Trophoblast cell (in vitro differentiated cells and primary cell): ENCODE results near the gene CYTH3.
"Not testable (repeated sequence)": the region's sequence is repeated elsewhere in the genome, so short reads cannot be mapped to it uniquely, and the experiment has no call there.

Source experiments
- DNase-seq, 2 donors: peaks; one replicate each; pipeline ENCODE4 v3.0.0-alpha.2; 2016
- H2AFZ ChIP-seq: 2 replicates; pipeline ENCODE4 v1.6.1; 2013; ENCODE audit warnings: low read length, moderate library complexity, mild to moderate bottlenecking; ENCODE audit not compliant: insufficient read depth, poor library complexity
- H2AK5ac ChIP-seq: 2 replicates; pipeline ENCODE4 v1.6.1; 2013; ENCODE audit warnings: mild to moderate bottlenecking, low read length
- H2BK120ac ChIP-seq: 2 replicates; pipeline ENCODE4 v1.6.1; 2013; ENCODE audit warnings: low read length, mild to moderate bottlenecking, moderate library complexity; ENCODE audit not compliant: insufficient read depth, poor library complexity
- H2BK12ac ChIP-seq: 2 replicates; pipeline ENCODE4 v1.6.1; 2013; ENCODE audit warnings: mild to moderate bottlenecking, low read length, moderate library complexity
- H2BK5ac ChIP-seq: 2 replicates; pipeline ENCODE4 v1.6.1; 2013; ENCODE audit warnings: low read length, low read depth, moderate library complexity, mild to moderate bottlenecking; ENCODE audit not compliant: poor library complexity
- H3K14ac ChIP-seq: 2 replicates; pipeline ENCODE4 v1.6.1; 2013; ENCODE audit warnings: mild to moderate bottlenecking, low read length
- H3K18ac ChIP-seq: 2 replicates; pipeline ENCODE4 v1.6.1; 2013; ENCODE audit warnings: mild to moderate bottlenecking, low read length
- H3K23ac ChIP-seq: 2 replicates; pipeline ENCODE4 v1.6.1; 2013; ENCODE audit warnings: low read length
- H3K27ac ChIP-seq: 2 replicates; pipeline ENCODE4 v1.5.1; 2013; ENCODE audit warnings: low read depth, mild to moderate bottlenecking, inconsistent platforms, low read length, moderate library complexity
- H3K27me3 ChIP-seq: 2 replicates; pipeline ENCODE4 v1.6.1; 2013; ENCODE audit warnings: inconsistent platforms, mild to moderate bottlenecking, low read length, moderate library complexity; ENCODE audit not compliant: insufficient read depth
- H3K36me3 ChIP-seq, 2 experiments: 1 replicate in 1 of 2; 2 replicates in 1 of 2; pipeline ENCODE4 v1.6.1; 2013; ENCODE audit warnings: low read length in 2 of 2, mild to moderate bottlenecking in 2 of 2, moderate library complexity in 1 of 2; ENCODE audit not compliant: insufficient read depth in 2 of 2, control insufficient read depth in 1 of 2
- H3K4ac ChIP-seq: 2 replicates; pipeline ENCODE4 v1.6.1; 2013; ENCODE audit warnings: low read depth, mild to moderate bottlenecking, low read length, moderate library complexity
- H3K4me1 ChIP-seq, 2 experiments: 1 replicate in 1 of 2; 2 replicates in 1 of 2; pipeline ENCODE4 v1.6.1; 2013; ENCODE audit warnings: low read length in 2 of 2, mild to moderate bottlenecking in 2 of 2, moderate library complexity in 1 of 2; ENCODE audit not compliant: insufficient read depth in 2 of 2, control insufficient read depth in 1 of 2
- H3K4me2 ChIP-seq: 2 replicates; pipeline ENCODE4 v1.6.1; 2013; ENCODE audit warnings: inconsistent platforms, mild to moderate bottlenecking, low read length, moderate library complexity
- H3K4me3 ChIP-seq: 2 replicates; pipeline ENCODE4 v1.5.1; 2013; ENCODE audit warnings: mild to moderate bottlenecking, low read depth, low read length, inconsistent platforms
- H3K79me1 ChIP-seq: one replicate; pipeline ENCODE4 v1.6.1; 2013; ENCODE audit warnings: low read length
- H3K79me2 ChIP-seq: 2 replicates; pipeline ENCODE4 v1.6.1; 2013; ENCODE audit warnings: low read length, mild to moderate bottlenecking; ENCODE audit not compliant: control insufficient read depth, insufficient read depth, poor library complexity
- H3K9ac ChIP-seq: 2 replicates; pipeline ENCODE4 v1.6.1; 2013; ENCODE audit warnings: mild to moderate bottlenecking, low read length
- H3K9me3 ChIP-seq: 2 replicates; pipeline ENCODE4 v1.6.1; 2013; ENCODE audit warnings: low read depth, mild to moderate bottlenecking, control low read depth, inconsistent platforms, low read length; ENCODE audit not compliant: insufficient read depth
- H4K12ac ChIP-seq: 2 replicates; pipeline ENCODE4 v1.6.1; 2013; ENCODE audit warnings: low read depth, mild to moderate bottlenecking, low read length, moderate library complexity
- H4K8ac ChIP-seq: 2 replicates; pipeline ENCODE4 v1.6.1; 2013; ENCODE audit warnings: low read depth, mild to moderate bottlenecking, low read length, moderate library complexity
- H4K91ac ChIP-seq: one replicate; pipeline ENCODE4 v1.6.1; 2013; ENCODE audit warnings: low read depth, mild to moderate bottlenecking, low read length, moderate library complexity
- WGBS: extraction: QIAGEN DNeasy Blood & Tissue Kit; methylation state at CpG from one replicate; pipeline ENCODE4 v1.1.7; 2013; ENCODE audit warnings: missing lambda C conversion rate; ENCODE audit not compliant: insufficient read length, insufficient coverage; ENCODE audit errors: extremely low coverage; 5-methylcytosine and 5-hydroxymethylcytosine counted together

CYTH3 gene

GRCh38 chr7:6232534-6232933 is 39.9 kb downstream of the CYTH3 start:
- peaks cover 2% of the 10 kb centered on the region for H3K9me3 ChIP-seq
- H3K4ac ChIP-seq: peak overlapping the region; percentile 21
- H3K27ac ChIP-seq: no peak overlapping the region
- no peak overlapping the region for H2BK5ac ChIP-seq
- H3K79me1 ChIP-seq: no peaks in the 10 kb centered on the region
- H4K91ac ChIP-seq: no peak overlapping the region
- DNase-seq: no peak
- H3K79me2 ChIP-seq: no peaks in the 10 kb centered on the region
- H3K18ac ChIP-seq: no peak overlapping the region
- no peak overlapping the region for H4K12ac ChIP-seq
- no peak overlapping the region for H3K9ac ChIP-seq
- H3K36me3 ChIP-seq: no peaks in the 10 kb centered on the region
- H3K4me2 ChIP-seq: no peak overlapping the region
- H3K27me3 ChIP-seq: no peaks in the 10 kb centered on the region
- H3K4me1 ChIP-seq: peaks cover 4 to 5% of the 10 kb centered on the region in 2 experiments
- H2BK12ac ChIP-seq: no peak overlapping the region
- no peak overlapping the region for H4K8ac ChIP-seq
- H2AFZ ChIP-seq: no peak overlapping the region
- no peak overlapping the region for H2AK5ac ChIP-seq
- no peak overlapping the region for H3K14ac ChIP-seq
- no CpG with 5 or more reads among the region's 8 CpGs for WGBS
- no peak overlapping the region for H2BK120ac ChIP-seq
- no peak overlapping the region for H3K23ac ChIP-seq
- no peak overlapping the region for H3K4me3 ChIP-seq

- no peaks in the 10 kb centered on the region for H3K79me2 ChIP-seq
- no peak overlapping the region for H2BK5ac ChIP-seq
- no peak overlapping the region for H2BK12ac ChIP-seq
- no peak overlapping the region for H3K4me3 ChIP-seq
- H2BK120ac ChIP-seq: no peak overlapping the region
- no peak overlapping the region for H2AK5ac ChIP-seq
- H3K4me1 ChIP-seq: peaks cover 4 to 5% of the 10 kb centered on the region in 2 experiments
- no peak overlapping the region for H3K4me2 ChIP-seq
- H4K12ac ChIP-seq: no peak overlapping the region
- H3K18ac ChIP-seq: no peak overlapping the region
- H3K23ac ChIP-seq: no peak overlapping the region
- no peaks in the 10 kb centered on the region for H3K79me1 ChIP-seq
- no peak overlapping the region for H2AFZ ChIP-seq
- no peak for DNase-seq
- H3K4ac ChIP-seq: no peak overlapping the region
- no peak overlapping the region for H3K9ac ChIP-seq
- WGBS: no CpG with 5 or more reads among the region's 3 CpGs
- no peaks in the 10 kb centered on the region for H3K27me3 ChIP-seq
- H4K8ac ChIP-seq: no peak overlapping the region
- H3K27ac ChIP-seq: no peak overlapping the region
- H3K36me3 ChIP-seq: no peaks in the 10 kb centered on the region
- H3K14ac ChIP-seq: no peak overlapping the region
- H3K9me3 ChIP-seq: peaks cover 2% of the 10 kb centered on the region
- H4K91ac ChIP-seq: no peak overlapping the region
Observed at GRCh38 chr7:6232116-6232515, 40.3 kb downstream of the CYTH3 start.

GRCh38 chr7:6231184-6231583 is 41.2 kb downstream of the CYTH3 start:
- Histone ChIP-seq H3K79me1 (no peaks in the 10 kb centered on the region), H3K18ac (no peak overlapping the region), H2BK12ac (no peak overlapping the region), H3K9ac (no peak overlapping the region), H3K36me3 (no peaks in the 10 kb centered on the region), H2AFZ (no peak overlapping the region), H3K14ac (no peak overlapping the region), H3K27me3 (no peaks in the 10 kb centered on the region), H4K12ac (no peak overlapping the region), H3K4me1 (peaks cover 4 to 5% of the 10 kb centered on the region in 2 experiments), H3K4ac (no peak overlapping the region), H3K9me3 (peaks cover 2% of the 10 kb centered on the region), H3K4me3 (no peak overlapping the region), H3K4me2 (no peak overlapping the region), H3K27ac (no peak overlapping the region), H3K79me2 (no peaks in the 10 kb centered on the region), H2BK5ac (no peak overlapping the region), H3K23ac (no peak overlapping the region), H4K91ac (no peak overlapping the region), H2BK120ac (no peak overlapping the region), H4K8ac (no peak overlapping the region), H2AK5ac (no peak overlapping the region)
- DNase-seq: no peak
- WGBS: no CpG with 5 or more reads among the region's 7 CpGs

GRCh38 chr7:6229284-6229683 is 43.1 kb downstream of the CYTH3 start:
- H4K8ac ChIP-seq, H2BK5ac ChIP-seq, H2AK5ac ChIP-seq, H3K79me1 ChIP-seq, H3K79me2 ChIP-seq, H4K91ac ChIP-seq, H3K36me3 ChIP-seq, H3K4me1 ChIP-seq, H3K4me3 ChIP-seq, H4K12ac ChIP-seq, H3K9me3 ChIP-seq, H3K9ac ChIP-seq, H2BK120ac ChIP-seq, H3K4ac ChIP-seq, H3K23ac ChIP-seq, H3K27me3 ChIP-seq, H2AFZ ChIP-seq, H3K14ac ChIP-seq, H2BK12ac ChIP-seq, H3K4me2 ChIP-seq, H3K27ac ChIP-seq, DNase-seq, H3K18ac ChIP-seq: not testable (repeated sequence)
- no CpG with 5 or more reads among the region's 9 CpGs for WGBS
